SK-N-SH (cell line): ENCODE data around the gene TMEM163. TPM values are rescaled to one million over a fixed set of nuclear protein-coding genes. Genes with fewer than 3 reads are reported as not detected.

Experiments used
- CTCF ChIA-PET: fragments of 300-600, 350-600 bp; formaldehyde crosslinking; extraction: SDS; loops from one replicate; lab custom pipeline; 2021; lab: Yijun Ruan, JAX
- POLR2A ChIA-PET: fragments of 350-600 bp; sonication (Branson Sonifier 250); formaldehyde crosslinking; extraction: SDS; loops from one replicate; lab custom pipeline; 2020; ENCODE audit warnings: antibody characterized with exemption, inconsistent platforms; lab: Yijun Ruan, JAX
- DNase-seq: peaks from one replicate; pipeline ENCODE4 v3.0.0; 2012
- H2AFZ ChIP-seq: fragments of 200-600 bp; sonication (generic); 2 replicates; pipeline ENCODE4 v1.8.1; 2016; ENCODE audit warnings: antibody characterized with exemption, mild to moderate bottlenecking, low read depth
- H3F3A ChIP-seq: fragments of 200-600 bp; sonication (generic); replicated peaks from 2 replicates; pipeline ENCODE3; 2016; ENCODE audit warnings: antibody characterized with exemption, mild to moderate bottlenecking; ENCODE audit not compliant: insufficient read depth
- H3K27ac ChIP-seq, 2 experiments: fragments of 200-500 bp in 1 of 2; fragments of 200-600 bp in 1 of 2; sonication (Bioruptor generic) in 1 of 2; sonication (generic), shearing (Covaris generic) in 1 of 2; 2 replicates each; pipeline versions ENCODE4 v1.5.1 to v1.6.1; 2014 to 2016; ENCODE audit warnings: low read depth in 2 of 2, inconsistent platforms in 1 of 2, low read length in 1 of 2, mild to moderate bottlenecking in 1 of 2, mixed read lengths in 1 of 2
- H3K27me3 ChIP-seq: fragments of 200-600 bp; sonication (generic), shearing (Covaris generic); 2 replicates; pipeline ENCODE4 v1.6.1; 2016; ENCODE audit warnings: mixed run types; ENCODE audit not compliant: insufficient read depth
- H3K36me3 ChIP-seq, 2 experiments: fragments of 200-500 bp in 1 of 2; fragments of 200-600 bp in 1 of 2; sonication (Bioruptor generic) in 1 of 2; sonication (generic) in 1 of 2; replicated peaks in 1 of 2; 2 replicates each; pipeline versions ENCODE3 to v1.5.1; 2014 to 2016; ENCODE audit warnings: low read length in 1 of 2, mild to moderate bottlenecking in 1 of 2; ENCODE audit not compliant: insufficient read depth in 2 of 2, control insufficient read depth in 1 of 2
- H3K4me1 ChIP-seq, 2 experiments: fragments of 200-500 bp in 1 of 2; fragments of 200-600 bp in 1 of 2; sonication (Bioruptor generic) in 1 of 2; sonication (generic), shearing (Covaris generic) in 1 of 2; 2 replicates each; pipeline versions ENCODE4 v1.5.1 to v1.6.1; 2014 to 2016; ENCODE audit warnings: low read depth in 1 of 2, low read length in 1 of 2, mixed run types in 1 of 2; ENCODE audit not compliant: insufficient read depth in 2 of 2, control insufficient read depth in 1 of 2
- H3K4me2 ChIP-seq: fragments of 200-600 bp; sonication (generic), shearing (Covaris generic); 2 replicates; pipeline ENCODE4 v1.6.1; 2017; ENCODE audit warnings: mixed run types
- H3K4me3 ChIP-seq, 2 experiments: fragments of 200-500 bp in 1 of 2; fragments of 200-600 bp in 1 of 2; sonication (Bioruptor generic) in 1 of 2; sonication (generic), shearing (Covaris generic) in 1 of 2; 2 replicates each; pipeline versions ENCODE4 v1.5.1 to v1.8.1; 2014 to 2016; ENCODE audit warnings: low read depth in 2 of 2, inconsistent platforms in 1 of 2, low read length in 1 of 2, mild to moderate bottlenecking in 1 of 2, mixed read lengths in 1 of 2, moderate library complexity in 1 of 2
- H3K79me2 ChIP-seq: fragments of 200-600 bp; sonication (generic); 2 replicates; pipeline ENCODE4 v1.8.1; 2017; ENCODE audit warnings: mild to moderate bottlenecking; ENCODE audit not compliant: insufficient read depth
- H3K9ac ChIP-seq: fragments of 200-600 bp; sonication (generic); 2 replicates; pipeline ENCODE4 v1.6.1; 2017; ENCODE audit warnings: mixed run types
- H3K9me2 ChIP-seq: fragments of 200-600 bp; sonication (generic); 2 replicates; pipeline ENCODE4 v1.6.1; 2017; ENCODE audit warnings: mixed run types
- H3K9me3 ChIP-seq: fragments of 200-600 bp; sonication (generic); 2 replicates; pipeline ENCODE4 v1.6.1; 2017; ENCODE audit warnings: mixed run types, mild to moderate bottlenecking, moderate library complexity
- H4K20me1 ChIP-seq: fragments of 200-600 bp; sonication (generic); 2 replicates; pipeline ENCODE4 v1.6.1; 2017; ENCODE audit warnings: mild to moderate bottlenecking, mixed run types; ENCODE audit not compliant: insufficient read depth
- EP300 ChIP-seq, 2 experiments: IDR thresholded peaks; 2 replicates each; pipeline versions ENCODE4 v1.4.0 to v1.6.1; 2012; ENCODE audit warnings: borderline replicate concordance in 1 of 2, low read depth in 1 of 2, low read length in 1 of 2
- GATA2 ChIP-seq: sonication (generic); formaldehyde crosslinking; IDR thresholded peaks from 2 replicates; pipeline ENCODE4 v1.5.0; 2020; ENCODE audit warnings: mild to moderate bottlenecking, missing genetic modification reagents
- MEF2A ChIP-seq: IDR thresholded peaks from 2 replicates; pipeline ENCODE4 v1.4.0; 2012; ENCODE audit warnings: low read depth, borderline replicate concordance
- MXI1 ChIP-seq: IDR thresholded peaks from 2 replicates; pipeline ENCODE4 v1.6.1; 2012; ENCODE audit warnings: mild to moderate bottlenecking, low read depth, low read length, improper control_type of control experiment
- NFIC ChIP-seq: IDR thresholded peaks from 2 replicates; pipeline ENCODE4 v1.4.0; 2012; ENCODE audit warnings: borderline replicate concordance
- POLR2AphosphoS5 ChIP-seq: IDR thresholded peaks from 2 replicates; pipeline ENCODE4 v1.6.1; 2012; ENCODE audit warnings: low read depth, low read length
- RFX5 ChIP-seq: IDR thresholded peaks from 2 replicates; pipeline ENCODE4 v1.6.1; 2012; ENCODE audit warnings: mild to moderate bottlenecking, improper control_type of control experiment, low read length
- TCF12 ChIP-seq: IDR thresholded peaks from 2 replicates; pipeline ENCODE4 v1.4.0; 2012
- WGBS: methylation state at CpG from one replicate; pipeline ENCODE4 v1.1.6; 2017; ENCODE audit warnings: low lambda C conversion rate; 5-methylcytosine and 5-hydroxymethylcytosine counted together
- polyA plus RNA-seq, 3 experiments: library from polyadenylated mRNA; depleted of rRNA; stranded (reverse); fragments of >200 nt; gene quantifications; 2 replicates each; pipeline ENCODE4 v1.2.3, GENCODE V29; 2012
- TF ChIP-seq, protein P1 (sequence below): IDR thresholded peaks from 2 replicates; pipeline ENCODE4; 2012
- TF ChIP-seq, protein P2 (sequence below): IDR thresholded peaks from 2 replicates; pipeline ENCODE4 v1.6.1; 2012; ENCODE audit warnings: mild to moderate bottlenecking, low read depth, low read length, moderate library complexity

TMEM163 gene
- polyA plus RNA-seq, 1 of the 3 experiments (the other 2 are of a cell fraction) = not detected

DNA sequence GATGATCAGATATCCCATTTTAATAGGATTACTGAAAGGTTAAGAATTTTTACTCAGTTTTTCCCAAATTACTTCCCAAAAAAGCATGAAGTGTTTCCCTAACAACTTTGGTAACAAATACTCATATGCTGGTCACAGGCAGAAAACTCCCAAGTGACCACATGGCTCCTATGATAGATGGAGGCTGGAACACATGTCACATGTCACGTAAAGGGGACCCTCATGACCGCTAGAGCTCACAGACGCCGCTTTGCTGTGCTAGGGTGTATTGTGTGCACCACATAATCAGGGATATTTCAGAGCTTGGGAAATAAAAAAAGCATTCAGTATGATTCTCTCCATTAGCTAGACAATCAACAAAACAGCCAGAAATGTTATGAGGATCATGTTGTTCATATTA lies 228.2 kb downstream of the TMEM163 start:
- Histone ChIP-seq H4K20me1 (no peaks in the 10 kb centered on the region), H2AFZ (no peak overlapping the region), H3K4me1 (peaks cover 0 to 12% of the 10 kb centered on the region in 2 experiments; a peak in 2 of 4 replicates), H3K9ac (no peak overlapping the region), H3F3A (no peaks in the 10 kb centered on the region), H3K4me3 (no peak overlapping the region), H3K4me2 (no peak overlapping the region), H3K9me3 (no peaks in the 10 kb centered on the region), H3K27me3 (no peaks in the 10 kb centered on the region), H3K9me2 (no peaks in the 10 kb centered on the region), H3K36me3 (no peaks in the 10 kb centered on the region), H3K79me2 (no peaks in the 10 kb centered on the region), H3K27ac (no peak overlapping the region)
- 44% methylated on average over 4 of the region's 4 CpGs for WGBS
- POLR2A ChIA-PET = no interaction called here
- TF ChIP-seq, protein P1, sequence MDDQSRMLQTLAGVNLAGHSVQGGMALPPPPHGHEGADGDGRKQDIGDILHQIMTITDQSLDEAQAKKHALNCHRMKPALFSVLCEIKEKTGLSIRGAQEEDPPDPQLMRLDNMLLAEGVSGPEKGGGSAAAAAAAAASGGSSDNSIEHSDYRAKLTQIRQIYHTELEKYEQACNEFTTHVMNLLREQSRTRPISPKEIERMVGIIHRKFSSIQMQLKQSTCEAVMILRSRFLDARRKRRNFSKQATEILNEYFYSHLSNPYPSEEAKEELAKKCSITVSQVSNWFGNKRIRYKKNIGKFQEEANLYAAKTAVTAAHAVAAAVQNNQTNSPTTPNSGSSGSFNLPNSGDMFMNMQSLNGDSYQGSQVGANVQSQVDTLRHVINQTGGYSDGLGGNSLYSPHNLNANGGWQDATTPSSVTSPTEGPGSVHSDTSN = no peak
- TF ChIP-seq POLR2AphosphoS5 = no peak
- no peak for TF ChIP-seq GATA2 (CRISPR knock-in tag)
- TF ChIP-seq, protein P2, sequence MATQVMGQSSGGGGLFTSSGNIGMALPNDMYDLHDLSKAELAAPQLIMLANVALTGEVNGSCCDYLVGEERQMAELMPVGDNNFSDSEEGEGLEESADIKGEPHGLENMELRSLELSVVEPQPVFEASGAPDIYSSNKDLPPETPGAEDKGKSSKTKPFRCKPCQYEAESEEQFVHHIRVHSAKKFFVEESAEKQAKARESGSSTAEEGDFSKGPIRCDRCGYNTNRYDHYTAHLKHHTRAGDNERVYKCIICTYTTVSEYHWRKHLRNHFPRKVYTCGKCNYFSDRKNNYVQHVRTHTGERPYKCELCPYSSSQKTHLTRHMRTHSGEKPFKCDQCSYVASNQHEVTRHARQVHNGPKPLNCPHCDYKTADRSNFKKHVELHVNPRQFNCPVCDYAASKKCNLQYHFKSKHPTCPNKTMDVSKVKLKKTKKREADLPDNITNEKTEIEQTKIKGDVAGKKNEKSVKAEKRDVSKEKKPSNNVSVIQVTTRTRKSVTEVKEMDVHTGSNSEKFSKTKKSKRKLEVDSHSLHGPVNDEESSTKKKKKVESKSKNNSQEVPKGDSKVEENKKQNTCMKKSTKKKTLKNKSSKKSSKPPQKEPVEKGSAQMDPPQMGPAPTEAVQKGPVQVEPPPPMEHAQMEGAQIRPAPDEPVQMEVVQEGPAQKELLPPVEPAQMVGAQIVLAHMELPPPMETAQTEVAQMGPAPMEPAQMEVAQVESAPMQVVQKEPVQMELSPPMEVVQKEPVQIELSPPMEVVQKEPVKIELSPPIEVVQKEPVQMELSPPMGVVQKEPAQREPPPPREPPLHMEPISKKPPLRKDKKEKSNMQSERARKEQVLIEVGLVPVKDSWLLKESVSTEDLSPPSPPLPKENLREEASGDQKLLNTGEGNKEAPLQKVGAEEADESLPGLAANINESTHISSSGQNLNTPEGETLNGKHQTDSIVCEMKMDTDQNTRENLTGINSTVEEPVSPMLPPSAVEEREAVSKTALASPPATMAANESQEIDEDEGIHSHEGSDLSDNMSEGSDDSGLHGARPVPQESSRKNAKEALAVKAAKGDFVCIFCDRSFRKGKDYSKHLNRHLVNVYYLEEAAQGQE = no peak
- TF ChIP-seq MEF2A = no peak
- TF ChIP-seq TCF12 = no peak
- no peak for DNase-seq
- CTCF ChIA-PET = interaction anchor here (0.6 to 1.2 kb wide), 6 partner anchors 24 to 1717 kb away, joined by 3 to 4 read pairs (median 3); no protein-coding TSS in a partner anchor

DNA sequence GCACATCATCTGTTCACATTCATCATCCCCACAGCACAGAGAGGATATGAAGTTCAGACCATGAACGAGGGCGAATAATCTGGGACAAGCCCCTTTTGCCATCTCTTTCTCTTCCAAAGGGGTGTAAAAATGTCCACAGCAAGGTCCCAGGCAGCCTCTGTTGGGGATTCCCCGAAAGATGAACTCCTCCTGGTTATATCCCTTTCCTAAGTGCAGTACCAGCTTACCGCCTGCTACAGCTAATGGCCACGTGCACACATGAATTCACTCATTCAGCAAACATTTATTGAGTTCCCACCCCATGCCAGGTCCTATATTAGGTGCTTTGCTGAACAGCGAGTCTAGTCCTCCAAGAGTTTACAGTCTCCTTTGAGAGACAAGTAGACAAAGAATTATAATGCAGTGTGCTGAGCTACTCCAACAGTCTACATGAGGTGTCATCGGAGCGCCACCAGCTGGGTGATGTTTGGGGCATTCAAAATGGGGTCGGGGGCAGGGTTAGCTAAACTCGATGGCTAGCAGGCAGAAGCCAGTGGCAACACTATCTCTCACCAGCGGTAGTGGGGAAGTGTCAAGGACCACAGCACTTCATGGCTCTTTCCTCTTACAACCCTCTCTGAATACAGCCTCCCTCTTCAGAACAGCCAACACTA lies 228.9 kb downstream of the TMEM163 start:
- WGBS = 35% methylated on average over 9 of the region's 11 CpGs
- CTCF ChIA-PET = interaction anchor here (0.9 kb wide), 1 partner anchor 39 kb away, joined by 4 read pairs; no protein-coding TSS in a partner anchor
- Histone ChIP-seq H3K4me3 (no peak overlapping the region), H3K4me2 (no peak overlapping the region), H2AFZ (no peak overlapping the region)
- TF ChIP-seq RFX5 (no peak), NFIC (no peak), MXI1 (no peak), EP300 (IDR thresholded peaks at IDR 0.05; ENCODE audit: borderline replicate concordance in 1 of 2, low read depth in 1 of 2, low read length in 1 of 2) (no peak)
- TF ChIP-seq, all 33 proteins: peak for 0
- Histone ChIP-seq H3K27me3 (no peaks in the 10 kb centered on the region), H3K36me3 (no peaks in the 10 kb centered on the region), H4K20me1 (no peaks in the 10 kb centered on the region), H3F3A (no peaks in the 10 kb centered on the region), H3K79me2 (no peaks in the 10 kb centered on the region), H3K4me1 (peaks cover 0 to 12% of the 10 kb centered on the region in 2 experiments; a peak in 2 of 4 replicates), H3K9ac (no peak overlapping the region), H3K9me3 (no peaks in the 10 kb centered on the region), H3K9me2 (no peaks in the 10 kb centered on the region), H3K27ac (no peak overlapping the region)
- POLR2A ChIA-PET = no interaction called here
- DNase-seq = no peak
